ENCODE data around the gene ATOH8.

Gene ATOH8

DNA sequence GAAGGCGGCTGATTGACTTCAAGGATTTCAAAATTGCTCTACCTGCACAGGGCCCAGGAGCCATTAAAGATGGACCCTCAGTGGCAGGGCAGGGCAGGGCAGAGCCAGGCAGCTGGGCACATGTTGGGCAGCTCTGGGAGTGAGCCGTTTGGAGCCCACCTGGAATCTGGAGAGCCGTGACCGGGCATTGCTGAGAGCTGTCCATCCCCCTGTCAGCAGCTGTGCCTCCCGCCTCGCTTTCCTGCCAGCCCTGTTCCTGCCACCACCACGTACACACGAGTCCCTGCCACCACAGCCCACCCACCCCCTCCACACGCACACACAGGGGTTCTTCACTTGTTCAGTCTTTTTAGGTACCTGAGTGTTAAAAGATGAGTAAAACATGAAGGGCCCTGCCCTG is 22.9 kb downstream of the ATOH8 start:
- DNase-seq (ENCODE audit: low read depth in 1 of 2, low spot score in 1 of 2): no peak
- H3K27me3 ChIP-seq (ENCODE audit: insufficient read depth, poor library complexity, severe bottlenecking): no peaks in the 10 kb centered on the region
- no peak overlapping the region for H3K4me3 ChIP-seq (replicated peaks; ENCODE audit: insufficient read depth, low read length)
- TF ChIP-seq SPI1 (IDR thresholded peaks at IDR 0.05; ENCODE audit: borderline replicate concordance, low read depth) (no peak), GABPA (IDR thresholded peaks at IDR 0.05; ENCODE audit: low read depth) (no peak), POLR2AphosphoS5 (IDR thresholded peaks at IDR 0.05; ENCODE audit: low read depth) (no peak)
- TF ChIP-seq, protein P1, sequence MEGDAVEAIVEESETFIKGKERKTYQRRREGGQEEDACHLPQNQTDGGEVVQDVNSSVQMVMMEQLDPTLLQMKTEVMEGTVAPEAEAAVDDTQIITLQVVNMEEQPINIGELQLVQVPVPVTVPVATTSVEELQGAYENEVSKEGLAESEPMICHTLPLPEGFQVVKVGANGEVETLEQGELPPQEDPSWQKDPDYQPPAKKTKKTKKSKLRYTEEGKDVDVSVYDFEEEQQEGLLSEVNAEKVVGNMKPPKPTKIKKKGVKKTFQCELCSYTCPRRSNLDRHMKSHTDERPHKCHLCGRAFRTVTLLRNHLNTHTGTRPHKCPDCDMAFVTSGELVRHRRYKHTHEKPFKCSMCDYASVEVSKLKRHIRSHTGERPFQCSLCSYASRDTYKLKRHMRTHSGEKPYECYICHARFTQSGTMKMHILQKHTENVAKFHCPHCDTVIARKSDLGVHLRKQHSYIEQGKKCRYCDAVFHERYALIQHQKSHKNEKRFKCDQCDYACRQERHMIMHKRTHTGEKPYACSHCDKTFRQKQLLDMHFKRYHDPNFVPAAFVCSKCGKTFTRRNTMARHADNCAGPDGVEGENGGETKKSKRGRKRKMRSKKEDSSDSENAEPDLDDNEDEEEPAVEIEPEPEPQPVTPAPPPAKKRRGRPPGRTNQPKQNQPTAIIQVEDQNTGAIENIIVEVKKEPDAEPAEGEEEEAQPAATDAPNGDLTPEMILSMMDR (IDR thresholded peaks at IDR 0.05; ENCODE audit: insufficient read depth, low read length): no peak
- TF ChIP-seq, protein P2, sequence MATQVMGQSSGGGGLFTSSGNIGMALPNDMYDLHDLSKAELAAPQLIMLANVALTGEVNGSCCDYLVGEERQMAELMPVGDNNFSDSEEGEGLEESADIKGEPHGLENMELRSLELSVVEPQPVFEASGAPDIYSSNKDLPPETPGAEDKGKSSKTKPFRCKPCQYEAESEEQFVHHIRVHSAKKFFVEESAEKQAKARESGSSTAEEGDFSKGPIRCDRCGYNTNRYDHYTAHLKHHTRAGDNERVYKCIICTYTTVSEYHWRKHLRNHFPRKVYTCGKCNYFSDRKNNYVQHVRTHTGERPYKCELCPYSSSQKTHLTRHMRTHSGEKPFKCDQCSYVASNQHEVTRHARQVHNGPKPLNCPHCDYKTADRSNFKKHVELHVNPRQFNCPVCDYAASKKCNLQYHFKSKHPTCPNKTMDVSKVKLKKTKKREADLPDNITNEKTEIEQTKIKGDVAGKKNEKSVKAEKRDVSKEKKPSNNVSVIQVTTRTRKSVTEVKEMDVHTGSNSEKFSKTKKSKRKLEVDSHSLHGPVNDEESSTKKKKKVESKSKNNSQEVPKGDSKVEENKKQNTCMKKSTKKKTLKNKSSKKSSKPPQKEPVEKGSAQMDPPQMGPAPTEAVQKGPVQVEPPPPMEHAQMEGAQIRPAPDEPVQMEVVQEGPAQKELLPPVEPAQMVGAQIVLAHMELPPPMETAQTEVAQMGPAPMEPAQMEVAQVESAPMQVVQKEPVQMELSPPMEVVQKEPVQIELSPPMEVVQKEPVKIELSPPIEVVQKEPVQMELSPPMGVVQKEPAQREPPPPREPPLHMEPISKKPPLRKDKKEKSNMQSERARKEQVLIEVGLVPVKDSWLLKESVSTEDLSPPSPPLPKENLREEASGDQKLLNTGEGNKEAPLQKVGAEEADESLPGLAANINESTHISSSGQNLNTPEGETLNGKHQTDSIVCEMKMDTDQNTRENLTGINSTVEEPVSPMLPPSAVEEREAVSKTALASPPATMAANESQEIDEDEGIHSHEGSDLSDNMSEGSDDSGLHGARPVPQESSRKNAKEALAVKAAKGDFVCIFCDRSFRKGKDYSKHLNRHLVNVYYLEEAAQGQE (IDR thresholded peaks at IDR 0.05; ENCODE audit: insufficient replicate concordance, low read depth): no peak
- H3K27ac ChIP-seq (replicated peaks): no peak overlapping the region

DNA sequence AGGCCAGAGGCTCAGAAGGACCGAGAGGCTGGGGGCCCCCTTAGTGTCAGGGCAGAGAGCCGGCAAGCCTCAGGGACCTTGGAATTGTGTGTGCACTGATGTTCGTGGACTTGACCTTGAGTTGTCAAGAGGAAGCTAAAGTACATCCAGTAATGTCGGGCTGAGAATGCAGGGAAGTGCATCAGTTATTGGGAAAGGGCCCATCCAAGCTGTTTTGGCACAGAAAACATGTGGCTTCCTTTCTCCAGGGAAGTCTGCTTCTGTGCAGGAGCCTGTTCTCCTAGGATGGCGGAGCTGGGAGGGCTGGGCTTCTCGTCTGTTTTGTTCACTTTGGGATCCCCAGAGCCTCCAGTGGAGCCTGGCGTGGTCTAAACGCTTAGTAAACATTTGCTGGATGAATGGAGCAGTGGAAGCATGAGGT is 23.7 kb downstream of the ATOH8 start:
- Histone ChIP-seq H3K4me3 (replicated peaks; ENCODE audit: insufficient read depth, low read length) (no peak overlapping the region), H3K27ac (replicated peaks) (no peak overlapping the region), H3K27me3 (ENCODE audit: insufficient read depth, poor library complexity, severe bottlenecking) (no peaks in the 10 kb centered on the region)
- DNase-seq (ENCODE audit: low read depth in 1 of 2, low spot score in 1 of 2): no peak
- no peak for TF ChIP-seq POLR2AphosphoS5 (IDR thresholded peaks at IDR 0.05; ENCODE audit: low read depth)
- no peak for TF ChIP-seq GABPA (IDR thresholded peaks at IDR 0.05; ENCODE audit: low read depth)
- TF ChIP-seq, protein P2 (IDR thresholded peaks at IDR 0.05; ENCODE audit: insufficient replicate concordance, low read depth): no peak
- TF ChIP-seq, protein P1 (IDR thresholded peaks at IDR 0.05; ENCODE audit: insufficient read depth, low read length): no peak
- no peak for TF ChIP-seq SPI1 (IDR thresholded peaks at IDR 0.05; ENCODE audit: borderline replicate concordance, low read depth)

DNA sequence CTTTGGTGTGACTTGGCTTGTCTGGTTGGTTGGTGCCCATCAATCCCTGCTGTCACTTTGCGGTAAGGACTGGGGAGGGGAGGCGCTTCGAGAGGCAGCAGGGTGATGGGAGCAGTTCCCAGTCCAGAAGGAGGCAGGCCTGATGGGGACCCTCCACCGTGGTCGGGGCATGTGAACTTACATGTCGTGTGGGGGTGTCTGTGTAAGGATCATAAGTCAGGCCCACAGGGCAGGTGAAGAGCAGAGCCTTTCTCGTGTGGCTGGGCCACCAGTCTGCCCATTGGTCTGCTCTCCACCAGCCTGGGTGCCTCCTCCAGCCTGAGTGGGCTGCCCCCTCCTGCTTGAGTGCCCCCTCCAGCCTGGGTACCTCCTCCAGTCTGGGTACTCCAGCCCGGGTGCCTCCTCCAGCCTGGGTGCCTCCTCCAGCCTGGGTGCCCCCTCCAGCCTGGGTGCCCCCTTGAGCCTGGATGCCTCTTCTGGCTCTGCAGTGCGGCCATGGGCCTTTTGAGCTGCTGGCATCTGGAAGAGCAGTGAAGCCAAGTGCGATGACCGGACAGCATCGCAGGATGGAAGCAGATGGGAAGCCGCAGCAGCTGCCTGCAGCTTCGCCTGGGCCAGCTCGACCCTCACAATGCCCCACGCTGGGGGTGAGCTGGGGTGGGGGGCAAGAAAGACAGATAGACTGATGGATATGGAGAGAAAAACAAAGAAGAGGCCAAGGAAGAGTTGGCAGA is 25.0 kb downstream of the ATOH8 start:
- H3K4me3 ChIP-seq (replicated peaks; ENCODE audit: insufficient read depth, low read length): no peak overlapping the region
- H3K27ac ChIP-seq (replicated peaks): peak overlapping the region; percentile 48
- no peaks in the 10 kb centered on the region for H3K27me3 ChIP-seq (ENCODE audit: insufficient read depth, poor library complexity, severe bottlenecking)
- TF ChIP-seq SPI1 (IDR thresholded peaks at IDR 0.05; ENCODE audit: borderline replicate concordance, low read depth) (no peak), GABPA (IDR thresholded peaks at IDR 0.05; ENCODE audit: low read depth) (no peak), POLR2AphosphoS5 (IDR thresholded peaks at IDR 0.05; ENCODE audit: low read depth) (no peak)
- TF ChIP-seq, protein P1 (IDR thresholded peaks at IDR 0.05; ENCODE audit: insufficient read depth, low read length): no peak
- TF ChIP-seq, protein P2 (IDR thresholded peaks at IDR 0.05; ENCODE audit: insufficient replicate concordance, low read depth): no peak
- DNase-seq (ENCODE audit: low read depth in 1 of 2, low spot score in 1 of 2): no peak
